ENCODE measurements around the gene XXYLT1.

GRCh38 chr3:195093731-195094130 lies 177.2 kb downstream of the XXYLT1 start:
- TF ChIP-seq CTCF (IDR thresholded peaks at IDR 0.05) (no peak), POLR2A (IDR thresholded peaks at IDR 0.05; ENCODE audit: low read length) (no peak), REST (IDR thresholded peaks at IDR 0.05) (no peak), MAX (IDR thresholded peaks at IDR 0.05) (no peak), RFX5 (IDR thresholded peaks at IDR 0.05) (no peak)

Measured in A549 (cell line).